Astrocyte of the cerebellum (primary cell): ENCODE results near the gene KCTD13.

Experiments
- DNase-seq: peaks from one replicate; pipeline ENCODE4 v3.0.0-alpha.2; 2011; ENCODE audit warnings: low read depth
- H3K4me3 ChIP-seq: 2 replicates; pipeline ENCODE4 v1.5.1; 2011; ENCODE audit warnings: mild to moderate bottlenecking, low read depth, low read length, moderate library complexity
- CTCF ChIP-seq: IDR thresholded peaks from 2 replicates; pipeline ENCODE4 v1.5.1; 2012; ENCODE audit warnings: low read length, low read depth, moderate library complexity, mild to moderate bottlenecking; ENCODE audit errors: missing control alignments
- in situ Hi-C: cut with HindIII; loops from 2 replicates; pipeline ENCODE4 v1.10.0; 2017; ENCODE audit warnings: low sequenced_read_pairs

The KCTD13 gene

DNA sequence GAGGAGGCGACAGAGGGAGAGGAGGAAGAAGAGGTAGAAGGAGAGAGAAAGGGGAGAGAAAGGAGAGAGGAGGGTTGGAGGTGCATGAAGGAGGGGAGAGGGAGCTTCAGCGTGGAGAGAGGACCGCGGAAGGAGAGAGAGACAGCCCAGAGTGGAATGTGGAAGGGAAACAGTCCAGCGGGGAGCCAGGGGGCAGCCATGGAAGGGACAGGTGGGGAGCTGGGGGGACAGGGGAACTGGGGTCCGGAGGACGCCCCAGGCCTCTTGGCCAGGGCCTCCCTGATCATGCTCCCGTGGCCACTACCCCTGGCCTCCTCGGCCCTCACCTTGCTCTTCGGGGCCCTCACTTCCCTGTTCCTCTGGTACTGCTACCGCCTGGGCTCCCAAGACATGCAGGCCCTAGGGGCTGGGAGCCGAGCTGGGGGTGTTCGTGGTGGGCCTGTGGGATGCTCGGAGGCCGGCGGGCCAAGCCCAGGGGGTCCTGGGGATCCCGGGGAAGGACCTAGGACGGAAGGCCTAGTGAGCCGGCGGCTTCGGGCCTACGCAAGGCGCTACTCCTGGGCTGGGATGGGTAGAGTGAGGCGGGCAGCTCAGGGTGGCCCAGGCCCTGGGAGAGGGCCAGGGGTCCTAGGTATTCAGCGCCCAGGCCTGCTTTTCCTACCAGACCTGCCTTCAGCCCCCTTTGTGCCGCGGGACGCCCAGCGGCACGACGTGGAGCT, 25.0 kb downstream of the KCTD13 start:
- in situ Hi-C loops, result no loop called here
- TF ChIP-seq CTCF, result no peak
- peak overlapping the region; percentile 55 for H3K4me3 ChIP-seq
- no peak for DNase-seq

GRCh38 chr16:29900102-29900887, 25.7 kb downstream of the KCTD13 start, which contains the start of gene ASPHD1:
ASPHD1 (plus strand) TSS chr16:29900488; CDS start chr16:29900972, 484 bp downstream.
- no peak for TF ChIP-seq CTCF
- in situ Hi-C loops, result no loop called here
- H3K4me3 ChIP-seq, result peak within 1 kb of the TSS; percentile 55
- no peak for DNase-seq

DNA sequence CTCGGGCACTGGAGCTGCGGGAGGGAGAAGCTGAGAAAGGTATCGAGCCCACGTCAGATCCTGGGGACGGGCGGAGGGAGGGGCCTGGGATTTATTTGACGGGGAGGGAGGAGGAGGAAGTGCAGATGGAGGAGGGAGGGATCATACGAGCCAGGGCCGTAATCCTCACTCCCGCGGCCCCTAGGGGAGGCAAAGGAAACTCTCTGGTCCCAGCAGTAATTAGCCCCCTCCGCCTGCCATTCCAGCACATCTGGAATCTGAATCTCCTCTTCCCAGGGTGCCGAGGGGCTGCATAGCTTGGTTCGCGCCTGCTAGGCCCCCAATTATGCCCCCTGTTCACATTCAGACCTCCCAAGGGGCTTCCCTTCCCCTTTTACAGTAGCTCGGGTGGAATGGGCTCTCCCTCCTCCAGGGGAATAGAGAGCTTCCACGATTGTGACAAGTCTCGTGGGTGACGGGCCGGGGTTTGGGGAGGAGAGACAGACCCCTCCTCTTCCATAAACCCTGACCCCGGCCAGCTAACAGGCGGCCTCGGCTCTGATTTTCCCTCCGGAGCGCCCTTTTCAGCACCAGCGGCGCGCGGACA, 26.4 kb downstream of the KCTD13 start, which contains the start of gene SEZ6L2:
TSS of gene SEZ6L2 (minus strand) at position 35 of the 586 bp plus-strand sequence. CDS start 531 bp downstream, outside the sequence.
- in situ Hi-C loops, result no loop called here
- DNase-seq, result peak; percentile 35
- peak; percentile 16 for TF ChIP-seq CTCF
- H3K4me3 ChIP-seq, result peak within 1 kb of the TSS; percentile 55

- no peak for TF ChIP-seq CTCF
- in situ Hi-C loops, result no loop called here
- H3K4me3 ChIP-seq, result peak overlapping the region; percentile 55
- no peak for DNase-seq
Observed at GRCh38 chr16:29898804-29899515, 27.1 kb downstream of the KCTD13 start.

DNA sequence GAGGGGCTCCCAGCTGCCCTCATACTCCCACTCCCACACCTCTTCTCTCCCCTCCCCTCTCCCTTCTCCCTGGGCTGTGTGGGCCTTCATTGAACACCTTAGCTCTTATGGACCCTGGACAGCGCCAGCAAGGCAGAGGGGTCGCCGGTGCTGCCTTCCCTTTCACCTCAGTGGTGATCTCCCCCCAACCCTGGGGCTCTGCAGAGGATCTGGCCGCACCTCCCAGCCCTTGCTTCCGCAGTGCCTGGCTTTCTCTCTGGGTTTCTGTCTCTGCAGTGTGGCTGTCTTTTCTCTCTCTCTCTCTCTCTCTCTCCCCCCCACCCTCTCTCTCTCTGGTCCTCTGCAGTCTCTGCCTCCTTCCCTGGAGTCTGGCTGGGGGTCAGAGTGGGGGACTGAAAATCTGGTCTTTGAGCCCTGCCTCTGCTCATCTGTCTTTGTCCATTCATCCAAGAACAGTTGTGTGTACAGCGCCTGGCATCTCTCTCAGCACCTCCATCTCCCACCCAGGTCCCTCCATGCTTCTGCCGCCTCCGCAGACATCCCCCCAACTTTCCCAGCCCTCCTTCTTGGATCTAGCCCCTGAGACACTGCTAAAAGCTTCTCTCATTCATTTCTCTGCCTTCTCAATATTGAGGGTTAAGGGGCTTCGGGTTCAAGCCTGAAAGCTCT, 27.8 kb downstream of the KCTD13 start:
- no peak for DNase-seq
- peak overlapping the region; percentile 55 for H3K4me3 ChIP-seq
- no peak for TF ChIP-seq CTCF
- in situ Hi-C loops, result no loop called here
